NCI-H524 (cell line): Measurements from ENCODE around the gene TOGARAM1.

Source experiments
- DNase-seq, 2 experiments: peaks; one replicate each; lab custom pipeline; 2025; lab: John Stamatoyannopoulos, UW

Gene TOGARAM1

GRCh38 chr14:44962334-44963043 is 499 bp downstream of the TOGARAM1 start:
- peak in 1 of 2 experiments; percentile 89 for DNase-seq

GRCh38 chr14:44963044-44963528 is 1.1 kb downstream of the TOGARAM1 start:
- DNase-seq = peak; percentile 41 to 57

- DNase-seq = peak; percentile 29 to 77
These were observed 1.9 kb downstream of the TOGARAM1 start for GRCh38 chr14:44963775-44964380.

DNA sequence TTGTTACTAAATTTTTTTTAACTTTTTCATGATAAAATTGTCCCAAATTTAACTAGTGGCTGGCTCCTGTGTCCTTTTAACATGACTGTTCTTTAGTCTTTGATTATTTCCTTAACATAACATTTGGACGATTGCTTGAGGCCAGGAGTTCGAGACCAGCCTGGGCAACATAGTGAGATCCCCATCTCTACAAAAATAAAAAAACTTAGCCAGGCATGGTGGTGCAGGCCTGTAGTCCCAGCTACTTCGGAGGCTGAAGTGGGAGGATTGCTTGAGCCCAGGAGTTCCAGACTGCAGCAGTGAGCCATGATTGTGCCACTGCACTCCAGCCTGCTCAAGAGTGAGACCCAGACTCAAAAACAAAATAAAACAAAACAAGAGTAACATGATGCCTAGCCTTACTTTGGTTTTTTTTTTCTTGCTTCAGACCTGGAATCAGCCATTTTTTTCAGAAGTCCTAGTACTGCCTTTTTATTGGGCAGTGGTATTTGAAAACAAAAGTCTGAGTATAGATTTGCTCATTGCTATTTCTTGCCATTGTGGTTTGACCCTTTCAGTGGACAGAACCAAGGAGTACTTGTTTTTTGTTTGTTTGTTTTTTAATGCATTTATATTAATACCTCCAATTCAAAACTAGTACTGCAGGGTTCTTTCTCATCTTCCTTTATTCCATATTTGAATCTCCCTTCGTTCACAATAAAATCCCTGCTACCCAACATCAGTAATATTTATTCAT is 4.8 kb downstream of the TOGARAM1 start:
- DNase-seq = no peak

GRCh38 chr14:44968714-44969113 is 6.7 kb downstream of the TOGARAM1 start:
- DNase-seq = no peak

- no peak for DNase-seq
These were observed 8.9 kb downstream of the TOGARAM1 start for GRCh38 chr14:44970907-44971306.

DNA sequence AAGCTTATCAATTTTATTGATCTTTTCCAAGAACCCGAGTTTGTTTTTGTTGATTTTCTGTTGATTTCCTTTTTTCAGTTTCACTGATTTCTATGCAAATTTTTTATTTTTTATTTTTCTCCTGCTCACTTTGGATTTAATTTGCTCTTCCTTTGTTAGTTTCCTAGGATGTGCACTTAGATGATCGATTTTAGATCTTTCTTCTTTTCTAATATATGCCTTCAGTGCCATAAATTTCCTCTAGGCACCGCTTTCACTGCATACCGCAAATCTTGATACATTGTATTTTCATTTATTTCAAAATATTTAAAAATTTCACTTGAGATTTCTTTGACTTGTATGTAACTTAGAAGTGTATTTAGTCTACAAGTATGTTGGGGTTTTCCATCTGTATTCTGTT is 9.5 kb downstream of the TOGARAM1 start:
- no peak for DNase-seq

DNA sequence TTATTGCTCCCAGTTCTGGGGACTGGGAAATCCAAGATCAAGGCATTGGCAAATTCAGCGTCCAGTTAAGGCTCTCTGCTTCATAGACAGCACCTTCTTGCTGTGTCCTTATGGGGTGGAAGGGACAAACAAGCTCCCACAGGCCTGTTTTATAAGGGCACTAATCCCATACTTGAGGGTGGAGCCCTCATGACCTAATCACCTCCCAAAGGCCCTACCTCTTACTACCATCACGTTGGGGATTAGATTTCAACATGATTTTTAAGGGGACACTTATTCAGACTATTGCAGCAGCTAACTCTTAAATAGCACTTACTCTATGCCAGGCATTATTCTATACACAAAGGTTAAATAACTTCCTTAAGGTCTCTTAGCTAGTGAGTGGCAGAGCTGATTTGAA is 17.3 kb downstream of the TOGARAM1 start:
- peak in 1 of 2 experiments; percentile 39 for DNase-seq

DNA sequence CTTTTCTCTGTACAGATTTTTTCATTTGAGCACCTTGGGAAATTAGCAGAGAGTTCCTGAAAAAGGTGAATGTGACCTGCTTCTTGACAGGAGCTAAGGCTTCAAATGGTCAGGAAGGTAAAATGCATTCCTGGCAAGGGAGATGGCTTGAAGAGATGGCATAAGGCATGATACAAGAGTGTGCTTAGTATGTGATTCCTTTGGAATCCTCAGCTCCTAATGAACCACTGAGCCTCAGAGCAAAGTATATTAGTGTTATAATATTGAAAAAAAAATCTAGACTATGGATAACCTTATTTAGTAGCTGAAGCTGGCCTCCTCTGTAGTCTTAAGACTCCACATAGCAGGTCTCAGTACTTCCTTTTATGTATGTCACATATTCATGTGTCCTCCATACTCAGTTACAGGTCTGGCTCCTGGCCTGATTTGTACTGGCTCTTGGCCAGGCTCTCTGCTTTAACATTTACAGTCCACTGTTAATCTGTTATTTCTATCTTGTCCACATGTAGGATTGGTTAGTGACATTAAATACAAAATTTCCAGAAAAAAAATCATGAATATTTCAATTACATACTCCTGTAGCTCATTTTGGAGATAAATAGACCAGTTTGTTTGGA is 17.9 kb downstream of the TOGARAM1 start:
- no peak for DNase-seq

GRCh38 chr14:44981198-44981597 is 19.2 kb downstream of the TOGARAM1 start:
- DNase-seq = peak in 1 of 2 experiments; percentile 43

DNA sequence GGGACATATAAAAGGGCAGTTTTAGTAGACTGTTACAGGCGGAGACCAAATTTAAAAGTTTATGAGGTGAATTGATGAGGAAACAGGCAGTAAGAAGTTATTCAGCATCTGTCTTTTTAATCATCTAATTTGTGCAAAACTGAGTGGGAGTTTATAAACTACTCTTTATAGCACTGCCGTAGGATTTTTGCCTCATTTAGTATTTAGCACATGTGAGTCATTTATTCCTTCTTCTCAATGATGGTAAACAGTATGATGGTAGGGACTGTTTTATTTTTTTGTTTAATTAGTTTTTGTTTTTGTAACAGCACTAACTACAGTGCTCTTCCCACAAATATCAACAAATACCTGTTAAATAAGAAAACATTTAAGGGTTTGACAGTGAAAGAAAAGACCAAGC is 20.6 kb downstream of the TOGARAM1 start:
- DNase-seq = no peak

GRCh38 chr14:44988694-44989093 is 26.7 kb downstream of the TOGARAM1 start:
- DNase-seq = peak; percentile 100

GRCh38 chr14:44989497-44990440 is 27.8 kb downstream of the TOGARAM1 start:
- no peak for DNase-seq

- DNase-seq = no peak
These were observed 28.5 kb downstream of the TOGARAM1 start for GRCh38 chr14:44990533-44990932.

GRCh38 chr14:44995196-44995595 is 33.2 kb downstream of the TOGARAM1 start:
- DNase-seq = no peak

DNA sequence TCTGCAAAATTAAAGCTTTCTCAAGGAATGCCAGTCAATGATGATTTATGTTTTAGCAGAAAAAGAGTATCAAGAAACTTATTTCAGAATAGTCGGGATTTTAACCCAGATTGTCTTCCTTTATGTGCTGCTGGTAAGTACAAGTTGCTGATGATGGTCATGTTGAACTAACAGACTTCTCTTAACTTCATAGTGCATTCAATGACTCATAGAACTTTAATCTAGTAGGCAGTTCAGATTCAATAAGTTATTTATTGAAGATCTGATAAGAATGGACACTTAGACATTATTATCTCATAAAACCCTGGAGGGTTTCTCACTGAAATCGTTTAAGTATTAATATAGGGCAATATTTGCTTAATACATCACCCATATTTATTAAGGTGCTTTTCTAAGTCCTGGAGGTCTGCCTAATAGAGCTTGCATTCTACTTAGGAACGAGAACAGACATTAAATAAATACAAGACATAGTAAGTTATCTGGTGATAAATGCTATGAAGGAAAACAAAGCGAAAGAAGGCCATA is 33.8 kb downstream of the TOGARAM1 start:
- no peak for DNase-seq

DNA sequence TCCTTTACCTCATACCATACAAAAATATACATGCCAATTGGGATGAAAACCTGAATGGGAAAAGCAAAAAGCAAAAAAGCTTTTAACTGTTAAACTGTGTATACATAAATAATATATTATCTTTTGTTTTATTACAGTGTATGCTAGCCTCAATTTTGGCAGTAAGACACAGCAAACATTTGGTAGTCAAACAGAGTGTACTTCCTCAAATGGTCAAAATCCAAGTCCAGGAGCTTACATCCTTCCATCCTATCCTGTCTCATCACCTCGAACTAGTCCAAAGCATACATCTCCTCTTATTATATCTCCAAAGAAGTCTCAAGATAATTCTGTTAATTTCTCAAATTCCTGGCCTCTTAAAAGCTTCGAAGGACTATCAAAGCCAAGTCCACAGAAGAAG is 41.9 kb downstream of the TOGARAM1 start:
- DNase-seq = no peak

DNA sequence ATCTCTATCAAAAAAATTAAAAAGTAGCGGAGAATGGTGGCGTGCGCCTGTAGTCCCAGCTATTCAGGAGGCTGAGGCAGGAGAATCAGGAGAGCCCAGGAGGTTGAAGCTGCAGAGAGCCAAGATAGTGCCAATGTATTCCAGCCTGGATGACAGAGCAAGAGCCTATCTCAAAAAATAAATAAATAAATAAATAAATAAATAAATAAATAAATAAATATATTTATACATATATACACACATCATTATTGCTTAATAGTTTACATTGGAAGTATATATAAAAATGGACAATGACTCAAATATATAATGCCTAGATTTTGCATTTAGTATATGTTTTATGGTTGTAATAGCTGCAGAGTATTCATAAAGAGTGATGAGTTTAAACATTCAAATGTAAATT is 53.1 kb downstream of the TOGARAM1 start:
- DNase-seq = no peak

DNA sequence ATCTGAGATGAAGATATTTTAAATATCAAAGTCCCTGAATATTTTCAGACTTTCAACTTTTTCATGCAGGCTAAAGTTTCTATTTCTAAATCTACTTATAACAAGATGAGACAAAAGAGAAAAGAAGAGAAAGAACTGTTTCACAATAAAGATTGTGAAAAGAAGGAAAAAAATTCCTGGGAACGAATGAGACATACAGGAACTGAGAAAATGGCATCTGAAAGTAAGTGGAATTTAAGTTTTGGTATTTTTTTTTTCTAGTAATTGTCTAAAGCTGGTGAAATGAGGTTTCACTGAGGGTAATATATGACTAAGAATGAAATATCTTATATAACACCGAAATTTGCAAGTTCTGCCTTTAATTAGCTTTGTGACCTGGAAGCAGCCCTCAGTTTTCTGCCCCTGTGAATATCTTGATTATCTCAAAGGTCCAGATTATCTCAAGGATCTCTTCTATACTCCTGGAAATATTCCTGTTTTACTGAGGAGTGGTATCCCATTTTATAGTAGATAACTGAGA is 66.2 kb downstream of the TOGARAM1 start:
- no peak for DNase-seq

- no peak for DNase-seq
These were observed 72.7 kb downstream of the TOGARAM1 start for GRCh38 chr14:45034730-45035129.

- no peak for DNase-seq
These were observed 76.3 kb downstream of the TOGARAM1 start for GRCh38 chr14:45038256-45038655.
